ENCODE measurements around the gene TOR4A. TPM values are rescaled to one million over a fixed set of nuclear protein-coding genes. Genes with fewer than 3 reads are reported as not detected.

The TOR4A gene
- polyA plus RNA-seq, 1 donor = 7.6 TPM

- DNase-seq (ENCODE audit: low read depth) = no peak
Measured at GRCh38 chr9:137271696-137272076, 5.8 kb upstream of the TOR4A start.

- no peak for DNase-seq (ENCODE audit: low read depth)
Measured at GRCh38 chr9:137272241-137273094, 5.1 kb upstream of the TOR4A start.

- no peak for DNase-seq (ENCODE audit: low read depth)
Measured at GRCh38 chr9:137273095-137273490, 4.4 kb upstream of the TOR4A start.

DNA sequence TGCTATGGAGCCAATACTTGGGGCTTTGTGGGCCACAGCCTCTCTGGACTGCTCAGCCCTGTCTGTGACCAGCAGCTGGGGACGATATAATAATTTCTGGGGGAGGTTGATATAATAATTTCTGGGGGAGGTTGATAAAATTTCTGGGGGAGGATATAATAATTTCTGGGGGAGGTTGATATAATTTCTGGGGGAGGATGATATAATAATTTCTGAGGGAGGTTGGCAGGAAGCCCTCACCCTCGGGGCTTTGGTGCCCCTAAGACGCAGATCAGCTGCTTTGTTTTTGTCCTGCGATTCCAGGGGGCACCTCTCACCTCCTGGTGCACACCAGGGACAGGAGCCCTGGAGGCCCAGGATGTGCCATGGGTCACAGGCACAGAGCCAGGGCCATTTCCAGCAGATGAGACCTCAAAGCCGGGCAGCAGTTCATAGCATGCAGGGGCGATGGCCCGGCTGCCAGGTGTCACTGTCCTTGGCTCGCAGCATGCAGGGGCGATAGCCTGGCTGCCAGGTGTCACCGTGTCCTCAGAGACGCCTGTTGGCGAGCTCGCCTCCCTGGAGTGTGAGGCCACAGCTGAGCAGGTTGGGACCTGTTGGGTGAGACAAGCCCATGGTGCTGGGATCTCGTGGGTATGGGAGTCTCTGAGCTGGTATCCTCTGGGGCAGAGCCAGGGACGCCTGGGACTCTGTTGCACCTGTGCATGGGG lies 3.8 kb upstream of the TOR4A start:
- DNase-seq (ENCODE audit: low read depth) = no peak

DNA sequence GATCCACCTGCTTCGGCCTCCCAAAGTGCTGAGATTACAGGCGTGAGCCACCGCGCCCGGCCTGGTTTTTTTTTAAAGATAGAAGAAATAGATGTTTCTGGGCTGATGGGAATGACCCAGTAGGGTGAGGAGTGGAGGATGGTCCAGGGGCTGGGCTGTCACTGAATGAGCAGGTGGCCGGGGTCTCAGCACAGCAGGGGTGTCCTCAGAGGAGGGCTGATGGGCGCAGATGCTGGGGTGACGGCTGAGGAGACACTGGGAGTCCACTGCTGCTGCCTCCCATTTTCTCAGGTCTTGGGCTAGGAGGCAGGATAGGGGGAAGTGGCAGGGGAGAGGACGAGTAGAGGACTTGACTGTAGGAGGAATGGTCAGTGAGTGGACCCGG lies 2.3 kb upstream of the TOR4A start:
- no peak for DNase-seq (ENCODE audit: low read depth)

GRCh38 chr9:137275588-137276472 lies 1.7 kb upstream of the TOR4A start:
- DNase-seq (ENCODE audit: low read depth) = no peak

GRCh38 chr9:137276473-137277328 lies 825 bp upstream of the TOR4A start:
- peak; percentile 65 for DNase-seq (ENCODE audit: low read depth)

- no peak for DNase-seq (ENCODE audit: low read depth)
Measured at GRCh38 chr9:137278061-137278701, 655 bp downstream of the TOR4A start.

DNA sequence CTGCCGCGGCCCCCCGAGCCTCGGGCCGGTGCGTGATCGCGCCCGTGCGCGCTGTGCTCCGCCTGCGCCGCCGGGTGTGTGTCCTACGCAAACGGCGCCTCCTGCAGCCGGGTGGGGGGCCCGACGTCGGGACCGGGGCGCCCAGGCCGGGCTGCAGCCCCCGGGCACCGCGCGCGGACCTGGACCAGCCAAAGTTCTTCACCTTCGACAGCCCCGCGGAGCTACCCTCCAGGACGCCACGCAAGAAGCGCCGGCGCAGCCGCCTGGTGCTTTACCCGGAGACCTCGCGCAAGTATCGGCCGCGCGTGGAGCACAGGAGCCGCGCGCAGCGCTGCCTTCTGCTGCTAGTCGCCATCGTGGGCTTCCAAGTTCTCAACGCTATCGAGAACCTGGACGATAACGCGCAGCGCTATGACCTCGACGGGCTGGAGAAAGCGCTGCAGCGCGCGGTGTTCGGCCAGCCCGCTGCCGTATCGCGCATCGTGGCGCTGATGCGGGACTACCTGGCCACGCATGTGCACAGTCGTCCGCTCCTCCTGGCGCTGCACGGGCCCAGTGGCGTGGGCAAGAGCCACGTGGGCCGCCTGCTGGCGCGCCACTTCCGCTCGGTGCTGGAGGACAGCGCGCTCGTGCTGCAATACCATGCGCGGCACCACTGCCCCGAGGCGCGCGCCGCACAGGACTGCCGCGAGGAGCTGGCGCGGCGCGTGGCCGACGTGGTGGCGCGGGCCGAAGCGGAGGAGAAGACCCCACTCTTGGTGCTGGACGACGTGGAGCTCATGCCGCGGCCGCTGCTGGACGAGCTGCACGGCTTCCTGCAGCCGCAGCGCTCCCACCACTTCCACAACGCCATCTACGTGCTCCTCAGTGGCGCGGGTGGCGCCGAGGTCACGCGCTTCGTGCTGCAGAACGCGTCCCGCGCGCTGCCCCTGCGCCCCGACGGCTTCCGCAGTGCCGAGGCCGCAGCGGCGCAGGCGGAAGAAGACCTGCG lies 1.5 kb downstream of the TOR4A start:
- no peak for DNase-seq (ENCODE audit: low read depth)

GRCh38 chr9:137279741-137280473 lies 2.4 kb downstream of the TOR4A start:
- no peak for DNase-seq (ENCODE audit: low read depth)

DNA sequence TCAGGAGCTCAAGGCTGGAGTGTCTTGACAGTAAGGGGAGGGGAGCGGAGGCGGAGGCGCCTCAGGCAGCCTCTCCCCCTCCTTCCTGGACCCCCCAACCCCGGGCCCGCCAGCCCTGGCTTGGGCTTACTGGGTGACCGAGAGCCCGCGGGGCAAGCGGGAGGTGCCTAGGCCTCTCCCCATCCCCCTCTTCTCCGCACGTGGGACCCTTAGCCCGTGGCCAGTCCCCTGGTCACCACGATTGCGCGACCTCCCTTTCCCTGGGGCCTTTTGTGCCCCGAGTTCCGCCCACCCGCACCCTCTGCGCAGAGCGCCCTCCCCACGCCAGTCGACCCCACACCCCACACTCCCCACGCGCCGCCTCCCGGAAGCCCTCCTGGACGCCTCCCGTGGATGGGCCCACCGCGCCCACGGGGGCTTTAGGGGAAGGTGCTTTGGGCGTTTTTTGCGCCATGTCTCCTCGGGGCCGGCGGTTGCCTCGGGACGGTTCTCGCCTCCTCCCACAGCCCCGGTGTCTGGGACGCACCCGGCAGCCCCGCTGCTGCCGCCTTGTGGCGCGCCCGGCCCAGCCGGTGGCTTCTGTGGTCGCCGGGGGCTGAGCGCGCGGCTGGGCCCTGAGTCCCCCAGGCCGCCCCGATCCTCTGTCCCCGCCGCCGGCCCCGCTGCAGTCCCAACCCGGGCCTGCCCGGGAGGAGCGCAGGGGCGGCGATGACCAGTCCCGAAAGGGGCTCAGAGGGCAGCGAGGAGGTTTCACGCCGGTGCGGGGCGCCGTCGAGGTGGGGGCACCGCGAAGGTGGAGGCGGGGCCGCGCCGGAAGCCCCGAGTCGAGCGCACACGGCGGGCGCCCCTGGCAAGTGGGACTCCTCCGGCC lies 3.2 kb downstream of the TOR4A start:
- DNase-seq (ENCODE audit: low read depth) = no peak

GRCh38 chr9:137281345-137282116 lies 4.0 kb downstream of the TOR4A start:
- no peak for DNase-seq (ENCODE audit: low read depth)

DNA sequence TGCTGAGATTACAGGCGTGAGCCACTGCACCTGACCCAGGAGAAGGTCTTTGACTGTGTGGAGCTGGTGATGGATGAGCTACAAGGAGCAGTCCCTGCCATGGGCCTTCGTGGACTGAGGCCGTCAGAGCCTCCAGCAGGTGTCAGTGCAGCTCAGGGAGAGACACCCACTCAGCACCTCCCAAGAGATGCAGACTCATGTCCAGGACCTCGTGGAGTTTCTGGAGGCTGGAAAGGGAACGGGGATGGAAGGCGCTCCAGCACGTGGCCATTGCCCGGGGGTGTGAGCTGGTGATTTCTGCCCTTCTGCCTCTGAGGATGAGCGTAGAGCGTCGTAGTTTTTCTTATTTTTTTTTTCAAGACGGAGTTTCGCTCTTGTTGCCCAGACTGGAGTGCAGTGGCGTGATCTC lies 9.5 kb downstream of the TOR4A start:
- DNase-seq (ENCODE audit: low read depth) = no peak

DNA sequence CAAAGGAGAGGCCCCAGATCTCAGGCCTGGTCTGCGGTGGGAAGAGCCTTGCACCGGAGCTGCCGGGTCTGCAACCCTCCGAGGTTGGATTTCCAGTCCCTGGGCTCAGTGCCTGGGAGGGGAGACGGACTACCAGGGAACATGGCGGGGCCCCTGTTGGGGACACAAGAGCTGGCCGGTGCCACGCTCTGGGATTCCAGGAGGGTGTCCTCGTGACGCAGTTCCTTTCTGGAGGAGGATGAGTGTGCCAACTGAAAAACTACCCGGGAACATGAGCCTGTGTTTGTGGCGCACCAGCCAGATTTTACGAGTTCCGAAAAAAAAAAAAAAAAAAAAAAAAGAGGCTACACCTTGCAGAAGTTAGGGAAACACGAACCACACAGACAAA lies 15.6 kb downstream of the TOR4A start:
- DNase-seq (ENCODE audit: low read depth) = no peak

DNA sequence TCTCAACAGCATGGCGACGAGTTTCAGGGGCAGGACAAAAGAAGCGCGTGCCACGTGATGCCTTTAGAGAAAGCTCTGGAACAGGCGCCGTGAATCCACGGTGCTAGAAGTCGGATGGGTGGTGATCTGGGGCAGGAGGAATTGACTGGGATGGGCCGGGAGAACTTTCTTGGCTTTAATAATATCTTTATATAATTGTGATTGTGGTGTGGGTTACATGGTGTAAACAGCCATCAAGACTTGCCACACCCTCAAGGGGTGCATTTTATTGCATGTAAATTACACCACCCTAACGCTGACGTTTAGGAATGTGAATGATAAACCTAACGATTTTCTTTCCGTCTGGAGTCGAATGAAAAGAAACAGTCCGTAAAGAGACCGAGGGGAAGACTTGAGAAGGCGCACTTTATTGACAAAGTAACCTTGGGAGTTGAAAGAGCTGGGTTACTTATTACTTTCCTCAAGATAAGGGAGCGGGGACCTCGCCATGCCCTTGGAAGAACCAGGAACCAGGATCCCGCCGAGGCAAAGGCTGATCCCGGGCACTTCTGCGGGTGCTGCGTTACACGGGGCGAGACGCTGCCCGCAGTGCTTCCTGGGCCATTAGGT lies 16.1 kb downstream of the TOR4A start:
- DNase-seq (ENCODE audit: low read depth) = no peak

DNA sequence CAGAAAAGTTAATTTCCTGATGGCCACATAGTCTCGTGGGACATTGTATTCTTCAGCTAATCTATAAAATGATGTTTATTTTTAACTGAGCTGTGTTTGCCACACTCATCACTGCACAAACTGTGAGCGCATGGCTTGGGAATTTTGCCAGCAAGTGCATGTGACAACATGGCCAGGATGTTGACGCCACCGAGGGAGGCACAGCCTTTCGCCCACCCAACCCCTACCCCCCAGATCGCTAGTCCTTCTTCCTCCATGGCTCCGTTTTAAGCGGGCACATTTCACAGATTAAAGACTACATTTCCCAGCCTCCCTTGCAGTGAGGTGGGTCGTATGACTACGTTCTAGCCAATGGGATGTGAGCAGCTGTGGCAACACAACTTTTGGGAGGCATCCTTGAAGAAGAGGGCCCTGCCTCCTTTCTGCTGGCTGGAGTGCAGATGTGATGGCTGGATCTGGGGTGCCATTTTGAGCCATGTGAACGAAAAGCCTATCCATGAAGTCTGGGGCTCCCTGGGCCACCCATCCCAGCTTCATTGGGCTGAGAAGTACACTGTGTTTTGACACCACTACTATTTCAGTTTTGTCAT lies 16.7 kb downstream of the TOR4A start:
- DNase-seq (ENCODE audit: low read depth) = no peak
